Measurements from ENCODE around the gene ANKRD65. TPM values are rescaled to one million over a fixed set of nuclear protein-coding genes. Genes with fewer than 3 reads are reported as not detected.
"Not testable (repeated sequence)": the region's sequence is repeated elsewhere in the genome, so short reads cannot be mapped to it uniquely, and the experiment has no call there.

ANKRD65 gene
- total RNA-seq, 1 donor from 2014 or later = under 0.01 TPM

DNA sequence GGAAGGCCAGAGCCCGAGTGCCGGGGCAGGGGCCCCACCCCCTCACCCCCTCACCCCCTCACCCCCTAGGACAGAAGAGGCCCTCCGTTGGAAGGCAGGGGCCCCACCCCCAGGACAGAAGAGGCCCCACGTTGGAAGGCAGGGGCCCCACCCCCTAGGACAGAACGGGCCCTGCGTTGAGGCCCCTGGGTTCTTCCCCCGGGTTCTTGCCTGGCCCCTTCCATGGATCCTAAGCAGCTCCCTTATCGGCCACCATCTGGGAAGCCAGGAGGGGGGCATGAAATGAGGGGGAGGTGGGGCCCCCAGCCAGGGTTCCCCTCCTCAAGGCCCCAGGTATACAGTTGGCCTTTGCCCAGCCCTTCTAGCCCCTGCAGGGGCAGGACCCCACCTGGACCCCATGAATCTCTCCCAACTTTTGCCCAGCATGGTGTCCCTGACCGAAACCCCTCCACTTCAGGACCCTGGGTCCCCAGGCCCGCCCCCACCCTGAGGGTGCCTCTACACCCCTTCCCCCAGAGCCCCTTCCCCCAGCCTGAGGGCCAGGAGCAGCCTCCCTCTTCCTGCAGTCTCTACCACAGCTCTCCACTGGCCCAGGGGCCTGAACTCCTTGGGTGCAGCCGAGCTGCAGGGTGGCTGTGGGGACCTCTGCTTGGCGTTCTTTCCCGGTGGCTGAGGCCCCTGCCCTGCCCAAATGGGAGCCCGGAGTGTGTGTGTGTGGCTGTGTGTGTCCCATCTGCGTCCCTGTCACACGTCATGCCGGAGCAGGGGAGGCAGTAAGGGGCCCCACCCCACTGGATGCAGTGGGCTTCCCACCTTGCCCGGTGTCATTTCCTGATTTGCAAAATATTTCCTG is 10.1 kb upstream of the ANKRD65 start:
- no peak for DNase-seq (ENCODE audit: low read depth in 2 of 2)

DNA sequence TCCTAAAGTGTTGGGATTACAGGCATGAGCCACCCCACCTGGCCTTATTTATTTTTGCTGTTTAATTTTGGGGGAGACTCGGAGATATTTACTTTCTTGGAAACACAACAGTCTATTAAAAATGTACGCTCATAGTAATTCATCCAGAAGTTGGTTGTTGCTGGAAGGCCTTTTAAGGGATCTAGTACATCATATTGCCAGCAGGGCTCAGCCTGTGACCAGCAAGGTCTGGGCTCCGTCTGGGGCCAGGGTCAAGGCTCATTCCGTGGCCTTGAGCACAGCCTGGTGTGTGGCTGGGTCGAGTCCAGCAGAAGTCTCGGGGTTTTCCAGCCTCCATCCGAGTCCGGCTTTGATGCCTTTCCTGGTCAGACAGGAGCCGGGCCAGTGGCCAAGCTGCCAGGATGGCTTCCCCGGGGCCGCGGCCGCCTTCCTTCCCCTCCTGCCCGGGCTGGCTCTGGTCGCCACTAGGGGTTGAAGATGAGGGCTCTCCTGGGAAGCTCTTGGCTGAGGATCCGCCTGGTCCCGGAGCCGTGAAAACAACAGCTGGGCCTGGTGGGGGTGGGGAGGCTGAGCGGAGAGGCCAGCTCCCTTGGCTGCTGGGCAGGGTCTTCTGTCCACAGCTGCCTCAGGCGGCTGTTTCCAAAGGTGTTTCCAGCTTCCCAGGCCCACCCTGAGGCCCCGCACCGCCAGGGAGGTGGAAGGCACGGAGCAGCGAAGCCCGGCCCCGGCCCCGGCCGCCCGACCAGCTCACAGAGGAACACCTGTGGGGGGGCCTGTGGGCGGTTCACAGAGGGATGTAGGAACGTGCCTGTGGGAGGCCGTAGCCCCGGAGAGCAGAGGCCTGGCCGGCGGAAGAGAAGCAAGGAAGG is 9.3 kb upstream of the ANKRD65 start:
- peak; percentile 85 to 88 for DNase-seq (ENCODE audit: low read depth in 2 of 2)

DNA sequence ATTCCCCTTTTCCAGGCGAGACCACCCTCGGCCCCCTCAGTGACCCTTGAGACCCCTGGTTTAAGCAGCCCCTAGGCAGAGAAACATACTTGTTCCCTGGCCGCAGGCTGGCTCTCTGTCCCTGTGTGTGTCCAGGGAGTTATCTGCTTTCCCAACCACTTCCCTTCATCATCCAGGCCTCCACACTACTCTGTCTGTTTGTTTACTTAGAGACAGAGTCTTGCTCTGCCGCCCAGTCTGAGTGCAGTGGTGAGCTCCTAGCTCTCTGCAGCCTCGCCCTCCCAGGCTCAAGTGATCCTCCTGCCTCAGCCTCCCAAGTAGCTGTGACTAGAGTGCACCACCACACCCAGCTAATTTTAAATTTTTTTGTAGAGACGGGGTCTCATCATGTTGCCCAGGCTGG is 8.6 kb upstream of the ANKRD65 start:
- DNase-seq (ENCODE audit: low read depth in 2 of 2) = peak; percentile 55 to 82

DNA sequence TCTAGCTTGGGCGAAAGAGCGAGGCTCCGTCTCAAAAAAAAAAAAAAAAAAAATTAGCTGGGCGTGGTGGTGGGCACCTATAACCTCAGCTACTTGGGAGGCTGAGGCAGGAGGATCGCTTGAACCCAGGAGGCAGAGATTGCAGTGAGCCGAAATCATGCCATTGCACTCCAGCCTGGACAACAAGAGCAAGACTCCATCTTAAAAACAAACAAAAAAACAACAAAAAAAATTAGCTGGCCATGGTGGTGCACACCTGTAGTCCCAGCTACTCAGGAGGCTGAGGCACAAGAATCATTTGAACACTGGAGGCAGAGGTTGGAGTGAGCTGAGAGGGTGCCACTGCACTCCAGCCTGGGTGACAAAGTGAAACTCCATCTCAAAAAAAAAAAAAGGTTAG is 7.9 kb upstream of the ANKRD65 start:
- DNase-seq (ENCODE audit: low read depth in 2 of 2) = not testable (repeated sequence)

DNA sequence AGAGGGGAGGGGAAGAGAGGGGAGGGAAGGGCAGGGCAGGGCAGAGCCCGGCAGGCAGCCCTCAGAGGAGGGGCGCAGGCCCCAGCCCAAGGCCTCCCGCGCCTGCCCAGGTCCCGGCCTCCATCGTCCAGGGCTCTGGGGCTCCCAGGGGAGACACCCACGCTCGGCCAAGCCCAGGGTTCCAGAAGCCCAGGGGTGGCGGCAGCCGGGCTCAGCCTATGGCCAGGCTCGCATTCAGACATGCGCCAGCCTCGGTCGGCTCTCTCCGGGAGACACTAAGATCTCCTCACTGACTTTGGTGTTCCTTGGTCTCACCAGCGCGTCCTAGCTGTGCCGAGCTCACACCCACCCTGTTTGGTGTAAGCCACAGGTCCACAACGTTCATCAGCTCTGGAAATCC is 7.1 kb upstream of the ANKRD65 start:
- no peak for DNase-seq (ENCODE audit: low read depth in 2 of 2)

DNA sequence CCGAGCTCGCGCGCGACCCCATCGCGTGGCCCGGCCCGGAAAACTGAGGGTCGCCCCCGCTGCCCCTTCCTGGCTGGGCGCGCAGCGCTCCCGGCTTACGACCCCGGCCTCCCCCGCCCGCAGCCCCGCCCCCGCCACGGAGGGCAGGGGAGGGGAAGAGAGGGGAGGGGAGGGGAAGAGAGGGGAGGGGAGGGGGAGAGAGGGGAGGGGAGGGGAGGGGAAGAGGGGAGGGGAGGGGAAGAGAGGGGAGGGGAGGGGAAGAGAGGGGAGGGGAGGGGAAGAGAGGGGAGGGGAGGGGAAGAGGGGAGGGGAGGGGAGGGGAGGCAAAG is 6.7 kb upstream of the ANKRD65 start:
- DNase-seq (ENCODE audit: low read depth in 2 of 2) = no peak

DNA sequence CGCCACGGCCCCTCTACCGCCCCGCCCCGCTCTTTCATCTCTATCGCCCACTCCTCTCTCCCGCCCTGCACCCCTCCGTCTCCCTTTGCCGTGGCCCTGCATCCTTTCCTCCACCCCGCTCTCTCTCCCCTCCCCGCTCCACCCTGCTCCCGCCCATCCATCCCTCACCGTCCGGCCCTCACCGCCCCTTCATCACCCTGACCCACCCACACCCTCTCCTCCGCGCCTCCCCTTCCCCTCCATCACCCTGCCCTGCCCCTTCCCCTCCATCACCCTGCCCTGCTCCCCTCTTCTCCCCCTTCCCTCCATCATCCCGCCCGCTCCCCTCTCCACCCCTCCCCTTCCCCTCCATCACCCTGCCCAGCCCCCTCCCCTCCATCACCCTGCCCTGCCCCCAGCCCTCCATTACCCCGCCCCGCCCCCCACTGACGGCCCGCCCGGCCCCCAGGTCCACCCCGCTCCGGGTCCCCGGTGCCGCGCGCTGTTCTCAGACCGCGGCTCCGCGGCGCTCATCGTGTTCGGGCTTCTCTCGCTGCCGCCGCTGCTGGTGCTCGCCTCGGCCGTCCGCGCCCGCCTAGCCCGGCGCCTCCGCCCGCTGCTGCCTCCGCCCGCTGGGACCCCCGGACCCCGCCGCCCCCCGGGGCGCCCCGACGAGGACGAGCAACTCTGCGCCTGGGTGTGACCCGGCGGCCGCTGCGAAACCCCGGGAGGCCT is 6.2 kb upstream of the ANKRD65 start:
- DNase-seq (ENCODE audit: low read depth in 2 of 2) = no peak

DNA sequence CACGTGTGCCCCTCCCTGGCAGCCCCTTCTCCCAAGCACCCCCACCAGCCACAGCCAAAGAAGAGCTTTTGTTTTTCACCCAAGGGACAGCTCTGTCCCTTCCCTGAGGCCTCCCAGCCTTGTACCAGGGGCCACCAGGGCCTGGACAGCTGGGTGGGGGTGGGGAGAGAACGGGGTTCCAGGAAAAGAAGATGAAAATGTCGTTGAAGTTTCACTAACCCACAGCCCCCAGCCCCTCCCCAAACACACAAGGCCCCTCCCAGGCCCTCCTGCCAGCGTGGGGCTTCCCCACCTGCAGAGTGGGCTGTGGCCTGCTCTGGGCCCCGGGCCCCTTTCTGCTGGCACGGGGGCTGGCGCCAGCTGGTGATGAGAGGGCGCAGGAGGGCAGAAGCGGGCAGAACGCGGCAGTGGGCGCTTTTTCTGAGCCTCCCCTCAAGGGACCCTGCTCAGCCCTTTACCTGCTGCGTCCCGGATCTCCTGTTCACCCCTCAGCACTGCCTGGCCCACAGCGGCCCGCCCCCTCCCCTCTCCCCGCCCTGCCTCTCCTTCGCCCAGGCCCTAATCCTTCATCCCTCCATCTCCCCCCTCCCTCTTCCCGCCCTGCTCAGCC is 5.5 kb upstream of the ANKRD65 start:
- no peak for DNase-seq (ENCODE audit: low read depth in 2 of 2)

DNA sequence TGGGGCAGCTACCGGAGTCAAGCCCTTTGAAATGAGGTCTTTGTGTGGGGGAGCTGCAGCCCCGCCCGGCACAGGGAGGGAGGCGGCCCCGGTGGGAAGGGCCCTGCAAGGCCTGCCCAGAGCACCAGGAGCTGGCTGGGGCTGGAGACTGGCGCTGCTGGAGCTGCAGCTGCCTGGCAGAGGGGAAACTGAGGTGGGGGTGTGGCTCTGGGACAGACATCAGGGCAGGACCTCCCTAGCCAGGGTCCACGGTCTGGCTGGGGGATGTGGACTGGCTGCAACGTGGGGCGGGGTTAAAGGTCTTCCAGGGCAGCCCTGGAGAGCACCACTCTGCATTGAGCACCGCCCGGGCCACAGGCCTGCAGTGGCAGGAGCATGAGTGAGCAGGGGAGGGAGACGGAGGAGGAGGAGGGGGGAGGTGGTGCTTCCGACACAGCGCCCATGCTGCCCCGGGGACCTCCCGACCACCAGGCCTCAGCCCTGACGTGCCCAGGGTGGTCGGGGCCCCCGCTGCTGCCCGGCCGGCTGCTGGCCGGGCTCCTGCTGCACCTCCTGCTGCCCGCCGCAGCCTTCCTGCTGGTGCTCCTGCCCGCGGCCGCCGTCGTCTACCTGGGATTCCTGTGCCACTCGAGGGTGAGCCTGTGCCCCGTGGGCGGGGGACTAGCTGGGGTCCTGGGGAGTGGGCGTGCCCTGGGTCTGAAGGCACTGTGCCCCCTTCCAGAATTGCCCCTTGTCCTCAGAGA is 4.8 kb upstream of the ANKRD65 start:
- no peak for DNase-seq (ENCODE audit: low read depth in 2 of 2)

DNA sequence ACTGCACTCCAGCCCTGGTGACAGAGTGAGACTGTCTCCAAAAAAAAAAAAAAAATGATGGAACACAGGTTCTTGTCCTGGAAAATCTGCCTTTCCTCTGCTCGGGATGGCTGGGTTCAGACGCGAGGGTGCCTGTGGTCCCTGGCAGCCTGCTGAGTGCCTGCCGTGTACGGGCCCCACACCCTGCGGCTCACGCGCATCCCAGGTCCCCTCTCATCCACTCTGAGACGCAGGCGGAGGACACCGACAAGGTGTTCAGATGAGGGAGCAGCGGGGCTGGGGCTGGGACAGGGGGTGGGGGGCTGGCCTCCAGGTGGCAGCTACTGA is 4.3 kb upstream of the ANKRD65 start:
- no peak for DNase-seq (ENCODE audit: low read depth in 2 of 2)

DNA sequence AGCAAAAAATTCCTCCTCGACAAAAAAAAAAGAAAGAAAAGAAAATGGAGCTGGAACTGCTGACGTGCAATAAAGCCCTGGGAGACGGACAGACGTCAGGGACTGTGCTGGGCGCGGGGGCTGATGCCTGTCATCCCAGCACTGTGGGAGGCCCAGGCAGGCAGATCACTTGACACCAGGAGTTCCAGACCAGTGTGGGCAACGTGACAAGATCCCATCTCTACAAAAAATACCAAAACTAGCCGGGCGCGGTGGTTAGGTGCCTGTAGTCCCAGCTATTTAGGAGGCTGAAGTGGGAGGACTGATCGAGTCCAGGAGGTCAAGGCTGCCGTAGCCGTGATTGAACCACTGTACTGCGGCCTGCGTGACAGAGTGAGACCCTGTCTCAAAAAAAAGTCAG is 3.6 kb upstream of the ANKRD65 start:
- no peak for DNase-seq (ENCODE audit: low read depth in 2 of 2)

DNA sequence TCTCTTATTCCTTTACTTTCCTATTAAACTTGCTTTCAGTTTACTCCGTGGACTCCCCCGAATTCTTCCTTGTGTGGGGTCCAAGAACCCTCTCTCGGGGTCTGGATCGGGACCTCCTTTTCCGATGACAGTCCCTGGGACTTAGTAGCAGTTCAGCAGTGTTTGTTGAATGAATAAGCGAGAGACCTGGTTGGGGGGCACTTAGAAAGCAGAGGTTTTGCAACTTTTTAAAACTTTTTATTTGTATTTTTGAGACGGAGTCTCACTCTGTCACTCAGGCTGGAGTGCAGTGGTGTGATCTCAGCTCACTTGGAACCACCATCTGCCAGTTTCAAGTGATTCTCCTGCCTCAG is 2.1 kb upstream of the ANKRD65 start:
- DNase-seq (ENCODE audit: low read depth in 2 of 2) = no peak

DNA sequence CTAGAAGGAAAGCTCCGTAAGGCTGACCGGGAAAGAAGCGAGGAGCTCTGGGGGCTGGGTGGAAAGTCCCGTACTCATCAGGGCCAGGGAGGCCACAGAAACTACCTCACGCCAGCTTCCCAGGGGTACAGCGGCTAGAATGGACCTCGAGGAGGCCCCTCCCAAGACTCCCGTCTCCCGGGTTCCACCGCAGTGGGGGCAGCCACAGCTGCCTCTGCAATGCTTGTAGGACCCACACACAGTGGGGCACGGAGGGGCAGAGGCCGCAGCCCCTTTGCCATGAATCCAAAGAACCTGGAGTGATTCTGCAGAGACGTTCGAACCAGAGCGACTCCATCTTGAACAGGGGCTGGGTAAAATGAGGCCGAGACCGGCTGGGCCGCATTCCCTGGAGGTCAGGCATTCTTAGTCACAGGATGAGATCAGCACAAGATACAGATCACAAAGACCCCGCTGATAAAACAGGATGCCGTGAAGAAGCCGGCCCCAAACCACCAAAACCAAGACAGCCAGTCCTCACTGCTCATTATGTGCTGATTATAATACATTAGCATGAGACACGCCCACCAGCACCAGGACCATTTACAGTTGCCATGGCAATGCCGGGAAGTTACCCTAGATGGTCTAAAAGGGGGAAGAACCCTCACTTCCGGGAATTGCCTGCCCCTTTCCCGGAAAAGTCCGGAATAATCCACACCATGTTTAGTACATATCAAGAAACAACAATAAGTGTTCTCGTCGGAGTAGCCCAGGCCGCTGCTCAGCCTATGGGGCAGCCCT is 1.6 kb upstream of the ANKRD65 start:
- DNase-seq (ENCODE audit: low read depth in 2 of 2) = no peak

DNA sequence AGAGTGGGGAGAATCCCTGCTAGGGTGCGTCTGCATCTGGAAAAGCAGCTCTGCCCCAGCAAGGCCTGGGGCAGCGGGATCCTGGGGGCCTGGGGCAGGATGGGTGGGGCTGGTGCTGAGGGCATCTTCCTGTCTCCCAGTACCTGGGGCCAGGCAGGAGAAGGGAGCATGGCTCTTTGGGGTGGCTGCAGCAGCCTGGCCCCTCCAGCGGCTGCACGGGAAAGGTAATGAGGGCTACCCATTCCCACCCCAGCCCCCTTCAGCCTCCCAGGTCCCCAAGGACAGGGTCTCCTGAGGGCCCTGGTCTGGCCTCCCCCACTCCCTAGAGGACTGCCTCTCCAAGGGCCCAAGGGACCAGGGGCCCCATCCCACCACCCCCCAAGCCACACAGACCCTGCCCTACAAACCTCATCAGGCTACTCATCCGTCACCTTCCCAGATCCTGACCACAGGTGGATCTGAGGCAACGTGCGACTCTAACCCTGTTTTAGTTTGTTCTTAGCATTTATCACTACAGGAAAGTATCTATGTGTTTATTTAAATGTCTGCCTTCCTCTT is 910 bp upstream of the ANKRD65 start:
- no peak for DNase-seq (ENCODE audit: low read depth in 2 of 2)

DNA sequence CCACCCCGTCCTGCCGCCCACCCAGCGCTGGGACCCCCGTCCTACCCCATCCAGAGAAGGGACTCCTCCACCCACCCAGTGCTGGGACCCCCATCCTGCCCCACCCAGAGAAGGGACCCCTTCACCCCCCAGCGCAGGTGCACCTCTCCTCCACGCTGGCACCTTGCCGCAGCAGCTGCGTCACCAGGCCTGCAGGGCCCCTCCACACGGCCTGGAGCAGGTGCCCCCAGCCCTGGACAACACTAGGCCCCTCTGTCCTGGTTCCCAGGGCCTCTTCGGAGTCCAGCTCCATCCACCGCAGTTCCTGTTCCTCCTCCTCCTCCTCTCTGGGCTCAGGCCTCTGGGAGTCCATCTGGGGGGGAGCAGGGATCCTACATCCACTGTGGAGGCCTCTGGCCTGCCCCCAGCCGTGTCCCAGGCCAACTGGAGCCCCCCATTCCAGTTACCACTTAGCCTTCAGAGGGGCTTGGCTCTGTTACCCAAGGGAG is 378 bp downstream of the ANKRD65 start:
- DNase-seq (ENCODE audit: low read depth in 2 of 2) = no peak

DNA sequence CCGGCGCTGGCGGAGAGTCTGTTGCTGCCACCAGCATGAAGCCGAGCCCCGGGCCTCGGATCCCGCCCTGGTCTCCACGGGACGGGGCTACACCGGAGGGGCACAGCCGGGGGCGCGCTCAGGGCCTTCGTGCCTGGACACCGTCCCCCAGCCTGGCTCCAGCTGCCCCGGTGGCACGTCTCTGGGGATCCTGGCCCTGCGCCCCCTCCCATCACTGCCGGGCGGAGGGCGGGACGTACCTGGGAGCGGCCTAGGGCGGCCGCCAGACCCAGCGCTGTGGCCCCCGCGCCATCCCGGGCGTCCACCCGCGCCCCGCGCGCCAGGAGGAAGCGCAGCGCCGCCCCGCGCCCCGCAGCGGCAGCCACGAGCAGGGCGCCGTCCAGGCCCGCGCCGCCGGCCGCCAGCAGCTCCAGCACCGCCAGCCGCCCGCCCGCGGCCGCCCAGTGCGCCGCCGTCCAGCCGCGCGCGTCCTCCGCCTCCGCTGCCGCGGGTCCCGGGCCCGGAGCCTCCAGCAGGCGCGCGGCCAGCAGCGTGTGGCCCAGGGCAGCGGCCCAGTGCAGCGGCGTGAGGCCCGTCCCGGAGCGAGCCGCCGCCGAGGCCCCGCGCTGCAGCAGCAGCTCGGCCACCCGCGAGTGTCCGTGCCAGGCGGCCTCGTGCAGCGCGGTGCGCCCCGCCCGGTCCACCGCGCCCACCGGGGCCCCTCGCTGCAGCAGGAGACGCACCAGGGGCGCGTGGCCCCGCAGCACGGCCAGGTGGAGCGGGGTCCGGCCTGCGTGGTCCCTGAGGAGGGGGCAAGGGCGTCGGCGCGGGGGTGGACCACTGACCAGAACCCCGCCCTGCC is 1.0 kb downstream of the ANKRD65 start:
- DNase-seq (ENCODE audit: low read depth in 2 of 2) = peak; percentile 36 to 56

DNA sequence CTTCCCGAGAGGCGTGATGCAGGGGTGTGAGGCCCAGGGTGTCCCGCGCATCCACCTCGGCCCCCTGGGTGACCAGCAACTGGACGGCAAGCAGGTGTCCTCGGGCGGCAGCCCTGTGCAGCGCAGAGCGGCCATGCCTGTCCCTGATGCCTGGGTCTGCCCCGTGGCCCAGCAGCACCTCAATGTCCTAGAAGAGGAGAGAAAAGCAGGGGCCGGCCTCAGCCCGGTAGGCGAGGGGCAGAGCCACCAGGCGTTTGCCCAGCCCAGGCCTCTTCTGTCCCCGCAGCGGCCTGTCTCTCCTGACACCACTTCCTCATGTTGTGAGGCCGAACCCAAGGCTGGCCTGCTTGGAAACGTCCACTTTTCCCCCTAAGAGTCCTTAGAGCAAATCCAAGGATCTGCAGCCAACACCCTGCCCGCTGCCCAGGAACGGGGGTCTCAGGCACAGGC is 1.7 kb downstream of the ANKRD65 start:
- DNase-seq (ENCODE audit: low read depth in 2 of 2) = no peak

DNA sequence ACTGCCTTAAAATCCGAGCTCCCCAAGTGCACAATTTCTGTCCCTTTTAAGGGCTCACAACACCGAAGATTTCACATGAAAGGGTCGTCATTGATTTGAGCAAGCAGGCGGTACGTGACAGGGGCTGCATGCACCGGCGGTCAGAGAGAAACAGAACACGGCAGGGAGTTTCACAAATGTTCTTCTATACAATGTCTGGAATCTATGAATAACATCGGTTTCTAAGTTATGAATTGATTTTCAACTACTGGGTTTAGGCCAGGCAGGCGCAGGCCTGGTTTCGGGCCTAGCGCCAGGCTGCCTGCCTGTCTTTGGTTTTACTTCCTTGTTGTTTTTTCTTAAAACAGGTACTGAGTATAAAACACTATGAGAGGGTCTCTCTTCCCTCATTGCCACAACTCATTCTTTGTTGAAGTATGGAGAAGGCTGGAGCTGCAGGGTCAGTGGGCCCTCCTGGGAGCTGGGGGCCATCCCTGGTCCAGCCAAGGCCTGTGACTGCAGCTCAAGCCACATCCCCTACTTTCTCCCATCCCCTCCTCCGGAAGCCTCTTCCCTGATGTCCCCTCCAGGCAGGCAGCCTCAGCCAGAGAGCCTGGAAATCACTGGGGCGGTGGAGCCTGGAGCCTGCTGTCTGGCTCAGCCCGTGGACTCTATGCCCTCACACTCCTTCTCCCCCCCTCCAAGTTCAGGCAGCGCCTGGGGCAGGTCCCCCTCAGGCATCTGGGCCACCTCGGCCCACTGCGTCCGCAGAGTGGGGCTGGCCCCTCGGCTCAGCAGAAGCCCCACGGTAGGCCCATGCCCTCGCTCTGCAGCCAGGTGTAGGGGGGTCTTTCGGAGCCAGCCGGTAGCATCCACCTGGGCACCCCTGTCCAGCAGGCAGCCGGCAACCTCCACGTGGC is 2.4 kb downstream of the ANKRD65 start:
- DNase-seq (ENCODE audit: low read depth in 2 of 2) = no peak

Data from lung microvascular endothelial cell (primary cell).